ENCODE data around the gene VWA3B. TPM values are rescaled to one million over a fixed set of nuclear protein-coding genes. Genes with fewer than 3 reads are reported as not detected.

Gene VWA3B
- polyA plus RNA-seq, 1 donor (not counting 4 experiments of a cell fraction or from before 2014, with no cell fraction given): not detected

DNA sequence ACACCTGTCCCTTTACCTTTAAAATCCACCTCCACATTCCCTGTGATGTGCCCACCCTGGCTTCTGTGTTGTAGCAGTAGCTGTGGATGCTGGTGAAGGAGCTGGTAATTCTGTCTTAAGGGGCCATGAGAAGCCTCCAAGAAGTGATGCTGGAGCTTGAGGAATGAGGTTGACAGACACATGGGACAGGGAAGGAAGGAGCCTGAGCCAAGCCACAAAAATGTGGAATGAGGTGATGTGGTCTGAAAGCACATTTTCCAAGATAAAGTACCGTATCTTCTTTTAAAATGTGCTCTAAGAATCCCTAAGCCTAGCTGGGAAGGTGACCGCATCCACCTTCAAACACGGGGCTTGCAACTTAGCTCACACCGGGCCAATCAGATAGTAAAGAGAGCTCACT, 31.2 kb downstream of the VWA3B start:
- no peak overlapping the region for H3K4me3 ChIP-seq (ENCODE audit: control insufficient read depth in 2 of 3, extremely low read depth in 1 of 3, insufficient read depth in 2 of 3, low read depth in 1 of 3, low read length in 3 of 3)
- no peaks in the 10 kb centered on the region for H3K36me3 ChIP-seq (ENCODE audit: control insufficient read depth in 2 of 2, extremely low read depth in 1 of 2, insufficient read depth in 2 of 2, low read length in 2 of 2)
- no peak overlapping the region for H3K27ac ChIP-seq (ENCODE audit: control insufficient read depth, insufficient read depth, low read length)
- DNase-seq (ENCODE audit: low read depth, low spot score): no peak
- H3K9ac ChIP-seq (ENCODE audit: control insufficient read depth, extremely low read depth, insufficient read depth, low read length): no peak overlapping the region
- H3K9me3 ChIP-seq (ENCODE audit: control insufficient read depth, low read depth, low read length): no peaks in the 10 kb centered on the region
- H3K4me2 ChIP-seq (ENCODE audit: control insufficient read depth, extremely low read depth, insufficient read depth, low read depth, low read length): no peak overlapping the region
- no peaks in the 10 kb centered on the region for H3K9me1 ChIP-seq (ENCODE audit: control insufficient read depth, extremely low read depth, insufficient read depth, low read length)
- peaks cover 16% of the 10 kb centered on the region for H3K4me1 ChIP-seq (ENCODE audit: control insufficient read depth, extremely low read depth, insufficient read depth, low read length)
- TF ChIP-seq CTCF (optimal IDR thresholded peaks at IDR 0.05 in 1 of 3, IDR thresholded peaks at IDR 0.05 in 1 of 3, conservative IDR thresholded peaks at IDR 0.05 in 1 of 3; ENCODE audit: extremely low read depth in 1 of 3, insufficient read depth in 2 of 3, low read length in 3 of 3) (no peak), EZH2 (IDR thresholded peaks at IDR 0.05; ENCODE audit: low read length) (no peak)
- dilution Hi-C loops (cut with MboI; ENCODE audit: extremely low pct_ligation_motif_present, low sequenced_read_pairs): no loop called here
- no peaks in the 10 kb centered on the region for H3K27me3 ChIP-seq (ENCODE audit: control insufficient read depth, extremely low read depth, insufficient read depth, low read length)
- no peak overlapping the region for H2AFZ ChIP-seq (ENCODE audit: control insufficient read depth, low read length)
- FAIRE-seq: peak; percentile 71
- H4K20me1 ChIP-seq (ENCODE audit: control insufficient read depth, extremely low read depth, insufficient read depth, low read length): no peaks in the 10 kb centered on the region
- H3K79me2 ChIP-seq (ENCODE audit: control insufficient read depth, insufficient read depth, low read length): no peaks in the 10 kb centered on the region

DNA sequence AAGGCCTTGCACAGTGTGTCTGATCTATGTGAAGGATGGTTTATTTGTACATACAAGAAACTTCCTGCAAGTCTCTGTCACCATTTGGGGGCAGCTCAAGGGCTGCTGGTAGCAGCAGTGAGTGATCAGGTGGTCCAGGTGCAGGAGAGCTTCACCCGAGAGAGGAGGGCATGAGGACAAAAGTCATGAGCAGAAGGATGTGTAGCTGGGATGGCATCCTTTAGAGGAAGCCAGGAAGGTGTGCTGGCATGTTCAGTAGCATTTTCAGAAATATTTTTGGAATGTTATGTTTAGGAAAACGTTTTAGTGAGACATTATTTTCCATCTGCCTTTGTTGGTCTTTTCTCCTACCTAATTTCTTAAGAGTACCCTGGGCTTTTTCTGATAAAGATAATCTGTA, 31.9 kb downstream of the VWA3B start:
- H3K9me3 ChIP-seq (ENCODE audit: control insufficient read depth, low read depth, low read length): no peaks in the 10 kb centered on the region
- dilution Hi-C loops (cut with MboI; ENCODE audit: extremely low pct_ligation_motif_present, low sequenced_read_pairs): no loop called here
- H3K4me1 ChIP-seq (ENCODE audit: control insufficient read depth, extremely low read depth, insufficient read depth, low read length): peaks cover 16% of the 10 kb centered on the region
- H3K27me3 ChIP-seq (ENCODE audit: control insufficient read depth, extremely low read depth, insufficient read depth, low read length): no peaks in the 10 kb centered on the region
- no peaks in the 10 kb centered on the region for H4K20me1 ChIP-seq (ENCODE audit: control insufficient read depth, extremely low read depth, insufficient read depth, low read length)
- H2AFZ ChIP-seq (ENCODE audit: control insufficient read depth, low read length): no peak overlapping the region
- no peaks in the 10 kb centered on the region for H3K36me3 ChIP-seq (ENCODE audit: control insufficient read depth in 2 of 2, extremely low read depth in 1 of 2, insufficient read depth in 2 of 2, low read length in 2 of 2)
- no peaks in the 10 kb centered on the region for H3K9me1 ChIP-seq (ENCODE audit: control insufficient read depth, extremely low read depth, insufficient read depth, low read length)
- H3K4me2 ChIP-seq (ENCODE audit: control insufficient read depth, extremely low read depth, insufficient read depth, low read depth, low read length): no peak overlapping the region
- no peak overlapping the region for H3K4me3 ChIP-seq (ENCODE audit: control insufficient read depth in 2 of 3, extremely low read depth in 1 of 3, insufficient read depth in 2 of 3, low read depth in 1 of 3, low read length in 3 of 3)
- FAIRE-seq (peak; percentile 89), DNase-seq (ENCODE audit: low read depth, low spot score) (no peak)
- H3K9ac ChIP-seq (ENCODE audit: control insufficient read depth, extremely low read depth, insufficient read depth, low read length): no peak overlapping the region
- TF ChIP-seq CTCF (optimal IDR thresholded peaks at IDR 0.05 in 1 of 3, IDR thresholded peaks at IDR 0.05 in 1 of 3, conservative IDR thresholded peaks at IDR 0.05 in 1 of 3; ENCODE audit: extremely low read depth in 1 of 3, insufficient read depth in 2 of 3, low read length in 3 of 3) (no peak), EZH2 (IDR thresholded peaks at IDR 0.05; ENCODE audit: low read length) (no peak)
- no peak overlapping the region for H3K27ac ChIP-seq (ENCODE audit: control insufficient read depth, insufficient read depth, low read length)
- no peaks in the 10 kb centered on the region for H3K79me2 ChIP-seq (ENCODE audit: control insufficient read depth, insufficient read depth, low read length)

All from keratinocyte (primary cell).